Liver (tissue), 9 donors: ENCODE measurements around the gene PITRM1. TPM values are rescaled to one million over a fixed set of nuclear protein-coding genes. Genes with fewer than 3 reads are reported as not detected.

Source experiments
- DNase-seq: peaks from one replicate; pipeline ENCODE4 v3.0.0-alpha.2; 2017; ENCODE audit warnings: low spot score
- H3K27ac ChIP-seq, 2 donors: one replicate each; pipeline ENCODE4 v1.7.0; 2013; ENCODE audit warnings: inconsistent platforms in 2 of 2, low read length in 2 of 2, control low read depth in 1 of 2, low read depth in 1 of 2, mild to moderate bottlenecking in 1 of 2
- H3K27me3 ChIP-seq, 4 donors: one replicate each; pipeline versions ENCODE4 v1.6.1 to v1.7.0; 2013; ENCODE audit warnings: low read length in 3 of 4, inconsistent platforms in 1 of 4, mild to moderate bottlenecking in 1 of 4, moderate library complexity in 1 of 4; ENCODE audit not compliant: control insufficient read depth in 4 of 4, insufficient read depth in 4 of 4
- H3K36me3 ChIP-seq, 4 donors: one replicate each; pipeline versions ENCODE4 v1.6.1 to v1.7.0; 2013; ENCODE audit warnings: low read length in 3 of 4, mild to moderate bottlenecking in 3 of 4, low read depth in 1 of 4, moderate library complexity in 1 of 4; ENCODE audit not compliant: control insufficient read depth in 4 of 4, insufficient read depth in 3 of 4
- H3K4me1 ChIP-seq, 4 donors: one replicate each; pipeline versions ENCODE4 v1.6.1 to v1.7.0; 2013; ENCODE audit warnings: low read length in 3 of 4, mild to moderate bottlenecking in 3 of 4, moderate library complexity in 1 of 4; ENCODE audit not compliant: control insufficient read depth in 4 of 4, insufficient read depth in 4 of 4
- H3K4me3 ChIP-seq, 3 donors: one replicate each; pipeline versions ENCODE4 v1.6.1 to v1.7.0; 2013; ENCODE audit warnings: low read length in 3 of 3, control low read depth in 1 of 3, low read depth in 1 of 3, mild to moderate bottlenecking in 1 of 3
- H3K9ac ChIP-seq, 2 donors: one replicate each; pipeline ENCODE4 v1.7.0; 2013; ENCODE audit warnings: low read length in 2 of 2, mild to moderate bottlenecking in 2 of 2, moderate library complexity in 2 of 2, control low read depth in 1 of 2, low read depth in 1 of 2
- H3K9me3 ChIP-seq, 4 donors: one replicate each; pipeline versions ENCODE4 v1.6.1 to v1.7.0; 2013; ENCODE audit warnings: low read length in 3 of 4; ENCODE audit not compliant: control insufficient read depth in 4 of 4
- EGR1 ChIP-seq, 2 donors: IDR thresholded peaks; 2 replicates each; pipeline ENCODE4 v1.6.1; 2016 to 2018; ENCODE audit warnings: antibody characterized with exemption in 2 of 2, low read depth in 2 of 2
- FOXA1 ChIP-seq: IDR thresholded peaks from 2 replicates; pipeline ENCODE4 v1.6.1; 2016; ENCODE audit warnings: antibody characterized with exemption
- FOXA2 ChIP-seq: IDR thresholded peaks from 2 replicates; pipeline ENCODE4 v1.6.1; 2016; ENCODE audit warnings: antibody characterized with exemption
- GABPA ChIP-seq, 2 donors: IDR thresholded peaks in 1 of 2; conservative IDR thresholded peaks in 1 of 2; 2 replicates each; pipeline ENCODE4 v1.6.1; 2016; ENCODE audit warnings: antibody characterized with exemption in 2 of 2, mild to moderate bottlenecking in 1 of 2, moderate library complexity in 1 of 2
- HNF4G ChIP-seq: IDR thresholded peaks from 2 replicates; pipeline ENCODE4 v1.6.1; 2016; ENCODE audit warnings: antibody characterized with exemption
- JUND ChIP-seq, 2 donors: IDR thresholded peaks; 2 replicates each; pipeline ENCODE4 v1.6.1; 2016; ENCODE audit warnings: antibody characterized with exemption in 2 of 2
- RAD21 ChIP-seq, 2 donors: IDR thresholded peaks; 2 replicates each; pipeline ENCODE4 v1.6.1; 2016; ENCODE audit warnings: antibody characterized with exemption in 2 of 2, mild to moderate bottlenecking in 2 of 2
- RXRA ChIP-seq, 2 donors: IDR thresholded peaks; 2 replicates each; pipeline ENCODE4 v1.6.1; 2017 to 2018; ENCODE audit warnings: antibody characterized with exemption in 2 of 2, mild to moderate bottlenecking in 1 of 2
- SP1 ChIP-seq: IDR thresholded peaks from 2 replicates; pipeline ENCODE4 v1.6.1; 2018; ENCODE audit warnings: antibody characterized with exemption, mild to moderate bottlenecking
- TAF1 ChIP-seq: conservative IDR thresholded peaks from 2 replicates; pipeline ENCODE4 v1.6.1; 2016; ENCODE audit warnings: antibody characterized with exemption, mild to moderate bottlenecking
- YY1 ChIP-seq: IDR thresholded peaks from 2 replicates; pipeline ENCODE4 v1.6.1; 2016; ENCODE audit warnings: antibody characterized with exemption, mild to moderate bottlenecking
- WGBS: extraction: QIAGEN DNeasy Blood & Tissue Kit; methylation state at CpG from one replicate; pipeline ENCODE4 v1.1.7; 2013; 5-methylcytosine and 5-hydroxymethylcytosine counted together
- polyA plus RNA-seq, 2 donors: library from polyadenylated mRNA; stranded (reverse) in 1 of 2; unstranded in 1 of 2; fragments of 200-250 nt in 1 of 2; fragments of >200 nt in 1 of 2; fragmentation: Nextera tagmentation in 1 of 2; extraction: Ambion mirVana in 1 of 2; gene quantifications; one replicate each; pipeline versions ENCODE4 v1.2.1 to v1.2.3, GENCODE V29; 2013 to 2015
- total RNA-seq, 2 donors: library from RNA; depleted of rRNA; stranded (reverse); fragments of >200 nt; gene quantifications; one replicate each; pipeline ENCODE4 v1.2.3, GENCODE V29; 2014
- TF ChIP-seq, protein P1 (sequence below): IDR thresholded peaks from 2 replicates; pipeline ENCODE4 v1.6.1; 2016; ENCODE audit warnings: antibody characterized with exemption
- TF ChIP-seq, protein P2 (sequence below): fragments of 150-350 bp; IDR thresholded peaks from 2 replicates; pipeline ENCODE4 v1.5.1; 2017; ENCODE audit warnings: improper control_type of control experiment, low read depth, low read length; ENCODE audit not compliant: missing input control
- TF ChIP-seq, protein P3 (sequence below): IDR thresholded peaks from 2 replicates; pipeline ENCODE4 v1.6.1; 2016; ENCODE audit warnings: antibody characterized with exemption
- TF ChIP-seq, protein P4 (sequence below): IDR thresholded peaks from 2 replicates; pipeline ENCODE4 v1.6.1; 2016; ENCODE audit warnings: antibody characterized with exemption
- TF ChIP-seq, protein P5 (sequence below): IDR thresholded peaks from 2 replicates; pipeline ENCODE4 v1.6.1; 2016; ENCODE audit warnings: antibody characterized with exemption, mild to moderate bottlenecking
- donor health status: healthy.
- donor health status: healthy.
- donor health status: healthy.
- donor health status: healthy.
- donor health status: healthy.

PITRM1 gene
- total and polyA plus RNA-seq, 4 donors: 21.1 to 43.1 (median 27.7) TPM

DNA sequence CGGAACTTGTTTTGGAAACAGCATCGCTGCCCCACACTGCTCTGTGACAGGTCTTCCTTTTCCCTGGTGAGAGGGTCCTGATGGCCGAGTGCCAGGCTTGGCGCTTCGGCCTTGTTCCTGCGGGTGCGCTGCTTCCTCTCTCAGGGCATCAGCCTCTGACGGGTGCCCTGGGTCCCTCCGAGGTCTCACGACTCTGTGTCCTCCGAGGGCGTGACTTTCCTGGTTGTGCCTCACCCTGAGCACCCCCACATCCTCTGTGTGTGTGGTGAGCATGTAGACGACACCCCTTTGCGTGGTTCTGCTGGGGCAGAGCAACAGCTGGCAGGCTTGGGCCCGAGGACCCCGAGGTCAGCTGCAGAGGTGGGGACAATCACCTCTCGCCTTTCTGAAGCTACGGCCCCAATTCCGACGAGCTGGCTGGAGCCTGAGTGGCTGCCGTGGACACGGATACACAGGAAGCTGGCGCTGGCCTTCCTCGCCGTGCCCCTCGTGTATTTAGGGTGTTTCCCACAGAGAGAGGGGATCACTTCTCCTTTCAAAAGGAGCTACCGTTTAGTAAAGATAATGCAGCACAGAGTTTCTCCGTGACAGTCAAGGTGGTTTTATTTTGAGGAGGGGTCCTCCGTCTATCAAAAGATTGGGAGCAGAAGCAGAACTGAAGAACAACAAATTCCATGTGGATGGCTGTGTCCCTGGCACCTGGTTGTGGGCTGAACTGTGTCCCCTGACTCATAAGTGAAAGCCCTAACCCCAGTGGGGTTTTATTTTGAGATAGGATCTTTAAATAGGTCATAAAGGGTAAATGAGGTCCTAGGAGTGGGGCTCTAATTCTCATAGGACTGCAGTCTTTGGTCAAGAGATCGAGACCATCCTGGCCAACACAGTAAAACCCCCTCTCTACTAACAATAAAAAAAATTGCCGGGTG is 36.2 kb upstream of the PITRM1 start:
- Histone ChIP-seq H3K27ac (no peak overlapping the region), H3K9me3 (no peaks in the 10 kb centered on the region), H3K4me1 (no peaks in the 10 kb centered on the region), H3K9ac (no peak overlapping the region), H3K4me3 (no peak overlapping the region), H3K27me3 (peaks cover 0 to 13% (median 1%) of the 10 kb centered on the region in 4 donors), H3K36me3 (no peaks in the 10 kb centered on the region)
- DNase-seq: no peak
- WGBS: 82% methylated on average over 31 of the region's 31 CpGs
- TF ChIP-seq FOXA2 (no peak), JUND (IDR thresholded peaks at IDR 0.05) (no peak), RXRA (IDR thresholded peaks at IDR 0.05) (no peak), SP1 (no peak)
- TF ChIP-seq, protein P1, sequence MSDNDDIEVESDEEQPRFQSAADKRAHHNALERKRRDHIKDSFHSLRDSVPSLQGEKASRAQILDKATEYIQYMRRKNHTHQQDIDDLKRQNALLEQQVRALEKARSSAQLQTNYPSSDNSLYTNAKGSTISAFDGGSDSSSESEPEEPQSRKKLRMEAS: no peak

DNA sequence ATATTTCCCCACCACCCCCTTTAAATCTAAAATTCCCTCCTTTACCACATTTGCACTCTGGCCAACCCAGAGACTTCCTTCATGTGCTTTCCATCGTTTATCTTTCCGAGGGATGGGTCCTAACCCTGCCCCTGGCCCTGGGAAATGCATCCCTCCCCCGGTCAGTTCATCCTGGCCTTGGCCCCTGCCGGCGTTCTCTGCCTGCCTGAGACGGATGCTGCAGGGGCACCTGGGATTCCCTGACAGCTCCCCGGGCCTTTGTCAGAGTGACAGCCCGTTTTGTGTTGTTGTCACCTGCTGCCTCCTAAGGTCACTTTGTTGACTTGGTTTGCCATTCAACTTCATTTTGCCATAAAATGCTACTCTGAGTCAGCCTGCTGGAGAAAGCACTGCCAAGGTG is 34.8 kb upstream of the PITRM1 start:
- Histone ChIP-seq H3K4me1 (no peaks in the 10 kb centered on the region), H3K27ac (no peak overlapping the region), H3K36me3 (no peaks in the 10 kb centered on the region), H3K9me3 (no peaks in the 10 kb centered on the region), H3K9ac (no peak overlapping the region), H3K4me3 (no peak overlapping the region), H3K27me3 (peaks cover 0 to 13% (median 1%) of the 10 kb centered on the region in 4 donors)
- TF ChIP-seq, protein P1: no peak
- TF ChIP-seq FOXA1 (no peak), EGR1 (IDR thresholded peaks at IDR 0.05; ENCODE audit: low read depth in 2 of 2) (no peak), TAF1 (no peak), RAD21 (IDR thresholded peaks at IDR 0.05) (no peak), YY1 (no peak), HNF4G (no peak), GABPA (IDR thresholded peaks at IDR 0.05 in 1 of 2, conservative IDR thresholded peaks at IDR 0.05 in 1 of 2) (no peak), RXRA (IDR thresholded peaks at IDR 0.05) (no peak), FOXA2 (no peak)
- TF ChIP-seq, protein P2, sequence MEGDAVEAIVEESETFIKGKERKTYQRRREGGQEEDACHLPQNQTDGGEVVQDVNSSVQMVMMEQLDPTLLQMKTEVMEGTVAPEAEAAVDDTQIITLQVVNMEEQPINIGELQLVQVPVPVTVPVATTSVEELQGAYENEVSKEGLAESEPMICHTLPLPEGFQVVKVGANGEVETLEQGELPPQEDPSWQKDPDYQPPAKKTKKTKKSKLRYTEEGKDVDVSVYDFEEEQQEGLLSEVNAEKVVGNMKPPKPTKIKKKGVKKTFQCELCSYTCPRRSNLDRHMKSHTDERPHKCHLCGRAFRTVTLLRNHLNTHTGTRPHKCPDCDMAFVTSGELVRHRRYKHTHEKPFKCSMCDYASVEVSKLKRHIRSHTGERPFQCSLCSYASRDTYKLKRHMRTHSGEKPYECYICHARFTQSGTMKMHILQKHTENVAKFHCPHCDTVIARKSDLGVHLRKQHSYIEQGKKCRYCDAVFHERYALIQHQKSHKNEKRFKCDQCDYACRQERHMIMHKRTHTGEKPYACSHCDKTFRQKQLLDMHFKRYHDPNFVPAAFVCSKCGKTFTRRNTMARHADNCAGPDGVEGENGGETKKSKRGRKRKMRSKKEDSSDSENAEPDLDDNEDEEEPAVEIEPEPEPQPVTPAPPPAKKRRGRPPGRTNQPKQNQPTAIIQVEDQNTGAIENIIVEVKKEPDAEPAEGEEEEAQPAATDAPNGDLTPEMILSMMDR: no peak
- TF ChIP-seq, protein P3, sequence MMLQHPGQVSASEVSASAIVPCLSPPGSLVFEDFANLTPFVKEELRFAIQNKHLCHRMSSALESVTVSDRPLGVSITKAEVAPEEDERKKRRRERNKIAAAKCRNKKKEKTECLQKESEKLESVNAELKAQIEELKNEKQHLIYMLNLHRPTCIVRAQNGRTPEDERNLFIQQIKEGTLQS: no peak
- TF ChIP-seq, protein P4, sequence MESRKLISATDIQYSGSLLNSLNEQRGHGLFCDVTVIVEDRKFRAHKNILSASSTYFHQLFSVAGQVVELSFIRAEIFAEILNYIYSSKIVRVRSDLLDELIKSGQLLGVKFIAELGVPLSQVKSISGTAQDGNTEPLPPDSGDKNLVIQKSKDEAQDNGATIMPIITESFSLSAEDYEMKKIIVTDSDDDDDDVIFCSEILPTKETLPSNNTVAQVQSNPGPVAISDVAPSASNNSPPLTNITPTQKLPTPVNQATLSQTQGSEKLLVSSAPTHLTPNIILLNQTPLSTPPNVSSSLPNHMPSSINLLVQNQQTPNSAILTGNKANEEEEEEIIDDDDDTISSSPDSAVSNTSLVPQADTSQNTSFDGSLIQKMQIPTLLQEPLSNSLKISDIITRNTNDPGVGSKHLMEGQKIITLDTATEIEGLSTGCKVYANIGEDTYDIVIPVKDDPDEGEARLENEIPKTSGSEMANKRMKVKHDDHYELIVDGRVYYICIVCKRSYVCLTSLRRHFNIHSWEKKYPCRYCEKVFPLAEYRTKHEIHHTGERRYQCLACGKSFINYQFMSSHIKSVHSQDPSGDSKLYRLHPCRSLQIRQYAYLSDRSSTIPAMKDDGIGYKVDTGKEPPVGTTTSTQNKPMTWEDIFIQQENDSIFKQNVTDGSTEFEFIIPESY: no peak
- TF ChIP-seq, protein P5, sequence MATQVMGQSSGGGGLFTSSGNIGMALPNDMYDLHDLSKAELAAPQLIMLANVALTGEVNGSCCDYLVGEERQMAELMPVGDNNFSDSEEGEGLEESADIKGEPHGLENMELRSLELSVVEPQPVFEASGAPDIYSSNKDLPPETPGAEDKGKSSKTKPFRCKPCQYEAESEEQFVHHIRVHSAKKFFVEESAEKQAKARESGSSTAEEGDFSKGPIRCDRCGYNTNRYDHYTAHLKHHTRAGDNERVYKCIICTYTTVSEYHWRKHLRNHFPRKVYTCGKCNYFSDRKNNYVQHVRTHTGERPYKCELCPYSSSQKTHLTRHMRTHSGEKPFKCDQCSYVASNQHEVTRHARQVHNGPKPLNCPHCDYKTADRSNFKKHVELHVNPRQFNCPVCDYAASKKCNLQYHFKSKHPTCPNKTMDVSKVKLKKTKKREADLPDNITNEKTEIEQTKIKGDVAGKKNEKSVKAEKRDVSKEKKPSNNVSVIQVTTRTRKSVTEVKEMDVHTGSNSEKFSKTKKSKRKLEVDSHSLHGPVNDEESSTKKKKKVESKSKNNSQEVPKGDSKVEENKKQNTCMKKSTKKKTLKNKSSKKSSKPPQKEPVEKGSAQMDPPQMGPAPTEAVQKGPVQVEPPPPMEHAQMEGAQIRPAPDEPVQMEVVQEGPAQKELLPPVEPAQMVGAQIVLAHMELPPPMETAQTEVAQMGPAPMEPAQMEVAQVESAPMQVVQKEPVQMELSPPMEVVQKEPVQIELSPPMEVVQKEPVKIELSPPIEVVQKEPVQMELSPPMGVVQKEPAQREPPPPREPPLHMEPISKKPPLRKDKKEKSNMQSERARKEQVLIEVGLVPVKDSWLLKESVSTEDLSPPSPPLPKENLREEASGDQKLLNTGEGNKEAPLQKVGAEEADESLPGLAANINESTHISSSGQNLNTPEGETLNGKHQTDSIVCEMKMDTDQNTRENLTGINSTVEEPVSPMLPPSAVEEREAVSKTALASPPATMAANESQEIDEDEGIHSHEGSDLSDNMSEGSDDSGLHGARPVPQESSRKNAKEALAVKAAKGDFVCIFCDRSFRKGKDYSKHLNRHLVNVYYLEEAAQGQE: no peak
- DNase-seq: no peak
- WGBS: 51% methylated on average over 8 of the region's 8 CpGs
